22Rv1 (cell line): ENCODE data around the gene CYBRD1.
A peak's percentile ranks its signal among the peaks of the same experiment; 100 is the strongest.

Experiments
- CTCF ChIP-seq: fragments of 450-650 bp; IDR thresholded peaks from 2 replicates; pipeline ENCODE4 v1.5.1; 2017; ENCODE audit warnings: mild to moderate bottlenecking
- ZFX ChIP-seq: fragments of 450-650 bp; IDR thresholded peaks from 2 replicates; pipeline ENCODE4 v1.6.1; 2017; ENCODE audit warnings: antibody characterized with exemption, borderline replicate concordance

GRCh38 chr2:171598713-171599319, 76.5 kb downstream of the CYBRD1 start:
- peak; percentile 74 for TF ChIP-seq CTCF
- no peak for TF ChIP-seq ZFX
